SK-N-SH treated with all-trans-retinoic acid at 6 μM for 48 hours (cell line): Measurements from ENCODE around the gene NFASC.

Source experiments
- ATAC-seq: fragments of 200-7000 bp; cut with Tn5 transposase; 3 replicates; pipeline ENCODE4 v1.9.1; 2020; ENCODE audit warnings: mild to moderate bottlenecking, moderate library complexity
- ARNTL ChIP-seq: fragments of 450-650 bp; formaldehyde crosslinking; IDR thresholded peaks from 2 replicates; pipeline ENCODE4 v1.5.0; 2020; ENCODE audit warnings: low read depth, mild to moderate bottlenecking, moderate library complexity, borderline replicate concordance
- BACH2 ChIP-seq: fragments of 250-450 bp; sonication (Bioruptor Pico); IDR thresholded peaks from 2 replicates; pipeline ENCODE4 v1.9.0; 2021; ENCODE audit warnings: mild to moderate bottlenecking, borderline replicate concordance
- CSDC2 ChIP-seq: fragments of 250-450 bp; sonication (Bioruptor Pico); IDR thresholded peaks from 2 replicates; pipeline ENCODE4 v1.5.0; 2020; ENCODE audit warnings: mild to moderate bottlenecking, moderate library complexity
- ESRRG ChIP-seq: fragments of 250-450 bp; sonication (Bioruptor Pico); IDR thresholded peaks from 2 replicates; pipeline ENCODE4 v1.6.1; 2021; ENCODE audit warnings: mild to moderate bottlenecking
- GLIS3 ChIP-seq: fragments of 250-450 bp; sonication (Bioruptor Pico); IDR thresholded peaks from 2 replicates; pipeline ENCODE4 v1.5.0; 2020; ENCODE audit warnings: mild to moderate bottlenecking, moderate library complexity
- ISL1 ChIP-seq: fragments of 250-450 bp; sonication (Bioruptor Pico); IDR thresholded peaks from 2 replicates; pipeline ENCODE4 v2.1.2; 2022; ENCODE audit warnings: mild to moderate bottlenecking, moderate library complexity
- POU6F1 ChIP-seq: fragments of 250-450 bp; sonication (Bioruptor Pico); IDR thresholded peaks from 2 replicates; pipeline ENCODE4 v1.8.0; 2021; ENCODE audit warnings: low read depth, mild to moderate bottlenecking, moderate library complexity, borderline replicate concordance
- PPARA ChIP-seq: fragments of 250-450 bp; sonication (Bioruptor Pico); IDR thresholded peaks from 2 replicates; pipeline ENCODE4 v1.5.0; 2020; ENCODE audit warnings: mild to moderate bottlenecking, borderline replicate concordance
- RARB ChIP-seq: fragments of 250-450 bp; sonication (Bioruptor Pico); IDR thresholded peaks from 2 replicates; pipeline ENCODE4 v1.8.0; 2021; ENCODE audit warnings: mild to moderate bottlenecking, moderate library complexity
- SNAI2 ChIP-seq: fragments of 250-450 bp; sonication (Bioruptor Pico); IDR thresholded peaks from 2 replicates; pipeline ENCODE4 v1.5.0; 2020; ENCODE audit warnings: mild to moderate bottlenecking, moderate library complexity
- TOX ChIP-seq: fragments of 250-450 bp; sonication (Bioruptor Pico); IDR thresholded peaks from 2 replicates; pipeline ENCODE4 v1.8.0; 2021; ENCODE audit warnings: mild to moderate bottlenecking, moderate library complexity, borderline replicate concordance
- ZC3H10 ChIP-seq: fragments of 250-450 bp; sonication (Bioruptor Pico); IDR thresholded peaks from 2 replicates; pipeline ENCODE4 v1.5.1; 2021; ENCODE audit warnings: mild to moderate bottlenecking, moderate library complexity
- ZFP3 ChIP-seq: fragments of 250-450 bp; sonication (Bioruptor Pico); IDR thresholded peaks from 2 replicates; pipeline ENCODE4 v1.5.0; 2020; ENCODE audit warnings: mild to moderate bottlenecking, moderate library complexity
- ZFP30 ChIP-seq: fragments of 450-650 bp; formaldehyde crosslinking; IDR thresholded peaks from 2 replicates; pipeline ENCODE4 v1.5.0; 2022; ENCODE audit warnings: mild to moderate bottlenecking, moderate library complexity
- ZNF565 ChIP-seq: fragments of 450-650 bp; formaldehyde crosslinking; conservative IDR thresholded peaks from 2 replicates; pipeline ENCODE4 v1.5.0; 2020; ENCODE audit warnings: low read depth, mild to moderate bottlenecking, moderate library complexity
- ZNF70 ChIP-seq: fragments of 450-650 bp; formaldehyde crosslinking; IDR thresholded peaks from 2 replicates; pipeline ENCODE4 v1.5.0; 2020; ENCODE audit warnings: mild to moderate bottlenecking, moderate library complexity
- ZNF8 ChIP-seq: fragments of 450-650 bp; formaldehyde crosslinking; IDR thresholded peaks from 2 replicates; pipeline ENCODE4 v1.5.0; 2020; ENCODE audit warnings: mild to moderate bottlenecking, moderate library complexity
- TF ChIP-seq, protein P1 (sequence below): fragments of 250-450 bp; sonication (Bioruptor Pico); IDR thresholded peaks from 2 replicates; pipeline ENCODE4 v1.5.1; 2020; ENCODE audit warnings: low read depth, mild to moderate bottlenecking, moderate library complexity
- TF ChIP-seq, protein P2 (sequence below): fragments of 250-450 bp; sonication (Bioruptor Pico); IDR thresholded peaks from 2 replicates; pipeline ENCODE4 v1.5.1; 2021; ENCODE audit warnings: mild to moderate bottlenecking, moderate library complexity
- TF ChIP-seq, protein P3 (sequence below): fragments of 250-450 bp; sonication (Bioruptor Pico); IDR thresholded peaks from 2 replicates; pipeline ENCODE4 v1.5.0; 2020; ENCODE audit warnings: mild to moderate bottlenecking, moderate library complexity

NFASC gene

DNA sequence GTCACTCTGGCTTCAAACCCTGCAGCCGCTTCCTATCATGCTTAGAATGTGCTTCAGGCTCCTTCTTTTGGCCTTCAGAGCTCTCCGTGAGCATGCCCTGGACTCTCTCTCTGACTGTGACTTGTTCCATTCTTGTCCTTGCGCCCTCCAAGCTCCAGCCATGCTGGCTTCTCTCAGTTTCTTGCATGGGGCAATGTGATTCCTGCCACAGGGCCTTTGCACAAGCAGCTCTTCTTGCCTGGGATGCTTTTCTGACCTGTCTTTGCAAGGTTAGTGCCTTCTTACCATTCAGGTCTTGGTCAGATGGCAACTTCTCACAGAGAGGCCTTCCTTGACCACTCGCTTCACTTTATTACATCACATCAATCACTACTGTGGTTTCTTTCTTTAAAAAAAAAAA, 66.1 kb downstream of the NFASC start:
- ATAC-seq: no peak
- TF ChIP-seq TOX (CRISPR knock-in tag) (no peak), ZNF8 (CRISPR knock-in tag) (no peak), SNAI2 (no peak)
- TF ChIP-seq, protein P1, sequence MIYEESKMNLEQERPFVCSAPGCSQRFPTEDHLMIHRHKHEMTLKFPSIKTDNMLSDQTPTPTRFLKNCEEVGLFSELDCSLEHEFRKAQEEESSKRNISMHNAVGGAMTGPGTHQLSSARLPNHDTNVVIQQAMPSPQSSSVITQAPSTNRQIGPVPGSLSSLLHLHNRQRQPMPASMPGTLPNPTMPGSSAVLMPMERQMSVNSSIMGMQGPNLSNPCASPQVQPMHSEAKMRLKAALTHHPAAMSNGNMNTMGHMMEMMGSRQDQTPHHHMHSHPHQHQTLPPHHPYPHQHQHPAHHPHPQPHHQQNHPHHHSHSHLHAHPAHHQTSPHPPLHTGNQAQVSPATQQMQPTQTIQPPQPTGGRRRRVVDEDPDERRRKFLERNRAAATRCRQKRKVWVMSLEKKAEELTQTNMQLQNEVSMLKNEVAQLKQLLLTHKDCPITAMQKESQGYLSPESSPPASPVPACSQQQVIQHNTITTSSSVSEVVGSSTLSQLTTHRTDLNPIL (CRISPR knock-in tag): no peak

DNA sequence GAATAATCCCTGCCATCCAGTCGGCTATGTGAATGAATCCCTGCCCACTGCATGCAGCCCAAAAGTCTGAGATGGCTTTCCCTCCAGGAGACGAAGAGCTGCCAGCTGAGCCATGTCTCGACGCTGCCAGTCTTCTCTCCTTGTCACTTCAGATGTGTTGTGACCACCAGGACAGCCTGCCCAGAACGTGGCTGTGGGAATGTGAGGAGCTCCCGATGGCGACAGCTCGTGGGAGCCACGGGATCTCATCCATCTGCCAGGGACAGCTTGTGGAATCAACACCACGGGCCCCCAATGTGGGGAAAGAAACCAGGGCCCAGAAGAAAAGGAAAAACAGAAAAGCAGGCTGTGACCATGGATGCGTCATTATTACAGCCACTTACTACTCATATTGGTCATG, 67.2 kb downstream of the NFASC start:
- TF ChIP-seq ZFP30 (no peak), SNAI2 (no peak), POU6F1 (no peak), TOX (CRISPR knock-in tag) (no peak), ZNF8 (CRISPR knock-in tag) (no peak), ISL1 (CRISPR knock-in tag) (no peak), CSDC2 (CRISPR knock-in tag) (no peak), ESRRG (CRISPR knock-in tag) (no peak), GLIS3 (CRISPR knock-in tag) (no peak)
- TF ChIP-seq, protein P2, sequence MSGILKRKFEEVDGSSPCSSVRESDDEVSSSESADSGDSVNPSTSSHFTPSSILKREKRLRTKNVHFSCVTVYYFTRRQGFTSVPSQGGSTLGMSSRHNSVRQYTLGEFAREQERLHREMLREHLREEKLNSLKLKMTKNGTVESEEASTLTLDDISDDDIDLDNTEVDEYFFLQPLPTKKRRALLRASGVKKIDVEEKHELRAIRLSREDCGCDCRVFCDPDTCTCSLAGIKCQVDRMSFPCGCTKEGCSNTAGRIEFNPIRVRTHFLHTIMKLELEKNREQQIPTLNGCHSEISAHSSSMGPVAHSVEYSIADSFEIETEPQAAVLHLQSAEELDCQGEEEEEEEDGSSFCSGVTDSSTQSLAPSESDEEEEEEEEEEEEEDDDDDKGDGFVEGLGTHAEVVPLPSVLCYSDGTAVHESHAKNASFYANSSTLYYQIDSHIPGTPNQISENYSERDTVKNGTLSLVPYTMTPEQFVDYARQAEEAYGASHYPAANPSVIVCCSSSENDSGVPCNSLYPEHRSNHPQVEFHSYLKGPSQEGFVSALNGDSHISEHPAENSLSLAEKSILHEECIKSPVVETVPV (CRISPR knock-in tag): no peak
- TF ChIP-seq, protein P1 (CRISPR knock-in tag): no peak
- TF ChIP-seq, all 23 proteins: peak for 0
- ATAC-seq: no peak

DNA sequence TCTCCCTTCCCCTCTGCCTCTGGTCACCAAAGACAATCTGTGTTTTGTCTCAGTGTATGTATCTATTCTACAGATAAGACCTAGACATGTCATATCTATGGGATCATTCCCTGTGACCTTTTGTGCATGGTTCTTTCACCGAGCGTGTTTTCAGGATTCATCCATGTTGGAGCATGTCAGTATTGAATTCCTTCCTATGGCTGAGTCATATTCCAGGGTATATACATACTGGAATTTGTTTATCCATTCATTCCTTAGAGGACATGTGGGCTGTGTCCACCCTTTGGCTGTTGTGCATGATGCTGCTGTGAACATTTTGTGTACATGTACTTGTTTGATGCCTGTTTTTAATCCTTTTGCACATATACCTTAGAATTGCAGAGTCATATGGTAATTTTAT, 69.9 kb downstream of the NFASC start:
- ATAC-seq: no peak
- no peak for TF ChIP-seq RARB (CRISPR knock-in tag)
- TF ChIP-seq CSDC2 (CRISPR knock-in tag): no peak
- no peak for TF ChIP-seq ZFP30
- TF ChIP-seq GLIS3 (CRISPR knock-in tag): no peak
- TF ChIP-seq TOX (CRISPR knock-in tag): no peak
- no peak for TF ChIP-seq ZNF565
- no peak for TF ChIP-seq ZFP3 (CRISPR knock-in tag)
- TF ChIP-seq ISL1 (CRISPR knock-in tag): no peak
- TF ChIP-seq ESRRG (CRISPR knock-in tag): no peak
- TF ChIP-seq, protein P2 (CRISPR knock-in tag): no peak
- TF ChIP-seq ZNF70 (CRISPR knock-in tag): no peak
- TF ChIP-seq POU6F1: no peak
- no peak for TF ChIP-seq ZC3H10 (CRISPR knock-in tag)

GRCh38 chr1:204941421-204942338, 71.0 kb downstream of the NFASC start:
- peak; percentile 89 for ATAC-seq

More at GRCh38 chr1:204941421-204942338, 71.0 kb downstream of the NFASC start:
- TF ChIP-seq ARNTL (CRISPR knock-in tag): no peak
- TF ChIP-seq ZFP3 (CRISPR knock-in tag): no peak
- no peak for TF ChIP-seq ZC3H10 (CRISPR knock-in tag)
- TF ChIP-seq, protein P3, sequence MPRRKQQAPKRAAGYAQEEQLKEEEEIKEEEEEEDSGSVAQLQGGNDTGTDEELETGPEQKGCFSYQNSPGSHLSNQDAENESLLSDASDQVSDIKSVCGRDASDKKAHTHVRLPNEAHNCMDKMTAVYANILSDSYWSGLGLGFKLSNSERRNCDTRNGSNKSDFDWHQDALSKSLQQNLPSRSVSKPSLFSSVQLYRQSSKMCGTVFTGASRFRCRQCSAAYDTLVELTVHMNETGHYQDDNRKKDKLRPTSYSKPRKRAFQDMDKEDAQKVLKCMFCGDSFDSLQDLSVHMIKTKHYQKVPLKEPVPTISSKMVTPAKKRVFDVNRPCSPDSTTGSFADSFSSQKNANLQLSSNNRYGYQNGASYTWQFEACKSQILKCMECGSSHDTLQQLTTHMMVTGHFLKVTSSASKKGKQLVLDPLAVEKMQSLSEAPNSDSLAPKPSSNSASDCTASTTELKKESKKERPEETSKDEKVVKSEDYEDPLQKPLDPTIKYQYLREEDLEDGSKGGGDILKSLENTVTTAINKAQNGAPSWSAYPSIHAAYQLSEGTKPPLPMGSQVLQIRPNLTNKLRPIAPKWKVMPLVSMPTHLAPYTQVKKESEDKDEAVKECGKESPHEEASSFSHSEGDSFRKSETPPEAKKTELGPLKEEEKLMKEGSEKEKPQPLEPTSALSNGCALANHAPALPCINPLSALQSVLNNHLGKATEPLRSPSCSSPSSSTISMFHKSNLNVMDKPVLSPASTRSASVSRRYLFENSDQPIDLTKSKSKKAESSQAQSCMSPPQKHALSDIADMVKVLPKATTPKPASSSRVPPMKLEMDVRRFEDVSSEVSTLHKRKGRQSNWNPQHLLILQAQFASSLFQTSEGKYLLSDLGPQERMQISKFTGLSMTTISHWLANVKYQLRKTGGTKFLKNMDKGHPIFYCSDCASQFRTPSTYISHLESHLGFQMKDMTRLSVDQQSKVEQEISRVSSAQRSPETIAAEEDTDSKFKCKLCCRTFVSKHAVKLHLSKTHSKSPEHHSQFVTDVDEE (CRISPR knock-in tag): no peak
- TF ChIP-seq CSDC2 (CRISPR knock-in tag): no peak
- TF ChIP-seq PPARA (CRISPR knock-in tag): no peak
- no peak for TF ChIP-seq BACH2
- no peak for TF ChIP-seq ZNF565
- no peak for TF ChIP-seq RARB (CRISPR knock-in tag)
- TF ChIP-seq ZNF70 (CRISPR knock-in tag): no peak
- TF ChIP-seq GLIS3 (CRISPR knock-in tag): no peak
- TF ChIP-seq POU6F1: no peak
